HuH-7.5 (cell line): ENCODE results near the gene SERGEF.
"Not testable (repeated sequence)": the region's sequence is repeated elsewhere in the genome, so short reads cannot be mapped to it uniquely, and the experiment has no call there.

Experiments used
- DNase-seq: peaks from one replicate; pipeline ENCODE4 v3.0.0; 2011; ENCODE audit warnings: low spot score

Gene SERGEF

GRCh38 chr11:18000128-18000527 is 12.7 kb downstream of the SERGEF start:
- DNase-seq = not testable (repeated sequence)

DNA sequence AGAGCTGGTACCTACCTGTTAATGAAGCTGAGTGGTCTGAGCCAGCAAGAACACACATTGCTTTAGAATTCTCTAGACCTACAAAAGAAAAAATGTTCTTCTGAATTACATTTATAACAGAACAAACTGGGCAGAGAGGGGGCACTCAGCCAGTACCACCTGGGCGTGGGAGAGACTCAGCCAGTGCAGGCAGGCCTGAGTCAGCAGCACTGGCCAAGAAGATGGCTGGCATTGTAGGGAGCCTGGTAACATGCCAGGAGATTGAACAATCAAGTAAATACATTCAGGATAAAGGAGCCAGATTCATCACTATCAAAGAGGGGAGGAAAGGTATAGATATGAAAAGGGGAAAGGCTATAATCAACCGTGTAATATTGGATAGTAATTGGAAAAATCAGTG is 19.9 kb downstream of the SERGEF start:
- DNase-seq = no peak

GRCh38 chr11:17991783-17992433 is 20.9 kb downstream of the SERGEF start:
- DNase-seq = no peak

DNA sequence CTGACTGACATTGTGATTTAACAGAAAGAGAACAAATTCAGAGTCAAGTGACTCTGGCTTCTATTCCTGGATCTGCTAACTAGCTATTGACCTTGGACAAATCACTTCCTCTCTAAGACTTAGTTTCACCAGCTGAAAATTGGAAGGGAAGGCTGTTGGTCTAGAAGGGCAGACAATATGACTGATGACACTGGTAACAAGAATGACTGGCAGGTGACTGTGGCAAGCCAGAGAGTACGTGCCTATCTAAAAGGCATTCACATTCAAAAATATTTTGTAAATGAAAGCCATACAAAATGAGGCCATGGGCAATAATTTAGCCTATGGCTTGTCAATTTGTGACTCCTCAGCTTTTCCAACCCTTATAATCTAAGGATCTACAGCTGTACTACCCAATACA is 23.5 kb downstream of the SERGEF start:
- no peak for DNase-seq

DNA sequence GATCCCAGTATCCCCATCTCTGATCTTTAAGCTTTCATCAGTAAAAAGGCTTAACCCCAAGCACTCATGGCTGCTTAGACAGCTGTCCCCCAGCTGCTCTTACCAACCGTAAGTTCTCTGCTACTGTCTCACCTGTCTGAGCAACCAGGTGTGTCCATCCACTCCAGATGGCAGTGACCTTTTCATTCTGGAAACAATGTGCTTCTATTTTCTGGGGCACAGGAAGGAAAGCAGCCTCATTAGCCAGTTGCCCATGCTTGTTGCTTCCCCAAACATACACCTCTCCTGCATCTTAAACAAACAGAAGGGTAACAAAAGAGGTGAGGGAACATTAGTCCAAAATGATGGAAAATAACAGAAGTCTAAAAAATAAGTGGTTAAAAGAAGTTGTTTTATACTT is 24.4 kb downstream of the SERGEF start:
- no peak for DNase-seq

DNA sequence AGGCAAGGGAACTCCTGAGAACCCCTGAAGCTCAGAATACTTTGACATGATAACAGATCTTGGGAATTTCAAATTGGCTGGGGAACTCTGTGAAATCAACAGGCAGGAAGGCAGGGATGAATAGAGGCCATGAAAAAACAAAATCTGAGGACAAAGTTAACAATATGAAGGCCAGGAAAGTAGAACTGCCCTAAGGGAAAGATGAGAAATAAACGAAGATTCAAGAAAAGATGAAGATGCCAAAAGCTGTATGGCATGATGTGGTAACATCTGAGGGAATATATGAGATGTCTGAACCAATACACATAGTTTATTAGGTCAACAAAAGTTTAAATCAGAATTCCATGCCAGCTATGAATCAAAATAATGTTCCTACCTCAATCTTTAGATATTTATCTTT is 25.0 kb downstream of the SERGEF start:
- no peak for DNase-seq

GRCh38 chr11:17986711-17987220 is 26.1 kb downstream of the SERGEF start:
- DNase-seq = no peak

GRCh38 chr11:17986007-17986710 is 26.7 kb downstream of the SERGEF start:
- DNase-seq = no peak

DNA sequence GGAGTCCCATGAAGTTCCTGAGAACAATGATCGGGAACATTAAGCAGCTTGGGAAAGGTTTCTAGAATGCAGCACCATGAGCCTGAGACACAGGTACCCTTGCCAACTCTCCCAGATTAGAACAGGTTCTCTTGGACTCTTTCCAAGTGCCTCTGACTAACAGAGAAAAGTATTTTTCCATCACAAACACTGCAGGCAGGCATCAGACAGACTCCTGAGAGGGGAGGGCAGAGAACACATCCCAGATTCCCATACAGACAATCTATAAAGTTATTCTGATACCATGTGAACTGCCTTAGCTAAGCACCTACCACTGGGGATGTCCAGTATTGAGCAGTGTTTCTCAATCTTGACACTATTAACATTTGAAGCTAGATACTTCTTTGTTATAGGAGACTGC is 27.3 kb downstream of the SERGEF start:
- DNase-seq = no peak

- DNase-seq = no peak
Observed at GRCh38 chr11:17983569-17983968, 29.3 kb downstream of the SERGEF start.

DNA sequence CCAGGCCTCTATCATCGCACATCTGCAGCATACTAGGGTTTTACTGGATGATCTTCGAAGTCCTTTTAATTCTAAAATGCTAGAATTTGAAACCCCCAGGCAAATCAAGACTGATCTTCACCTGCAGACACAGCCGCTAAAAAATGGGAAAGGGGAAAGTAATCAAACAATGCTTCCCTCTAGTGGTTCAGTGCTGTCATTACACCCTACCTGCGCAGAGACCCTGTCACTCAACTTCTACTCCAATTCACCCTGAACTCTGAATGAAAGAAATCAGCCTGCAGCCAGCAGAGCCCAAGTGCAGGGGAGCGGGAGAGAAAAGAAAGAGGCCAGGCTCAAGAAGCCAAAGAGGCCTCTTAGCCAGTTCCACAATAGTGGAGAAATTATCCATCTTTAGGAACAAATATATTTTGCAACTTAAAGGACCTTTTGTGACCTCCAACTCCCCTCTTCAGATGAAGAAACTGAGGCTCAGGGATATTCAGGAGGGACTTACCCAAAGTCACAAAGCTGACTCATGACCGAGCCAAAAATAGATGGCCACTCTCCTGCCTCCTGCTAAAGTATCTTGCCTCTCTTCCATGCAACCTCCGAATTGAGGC is 33.0 kb downstream of the SERGEF start:
- DNase-seq = no peak

GRCh38 chr11:17978553-17979287 is 34.1 kb downstream of the SERGEF start:
- DNase-seq = peak; percentile 44

GRCh38 chr11:17976651-17977050 is 36.2 kb downstream of the SERGEF start:
- DNase-seq = no peak

- no peak for DNase-seq
Observed at GRCh38 chr11:17974246-17974645, 38.6 kb downstream of the SERGEF start.

DNA sequence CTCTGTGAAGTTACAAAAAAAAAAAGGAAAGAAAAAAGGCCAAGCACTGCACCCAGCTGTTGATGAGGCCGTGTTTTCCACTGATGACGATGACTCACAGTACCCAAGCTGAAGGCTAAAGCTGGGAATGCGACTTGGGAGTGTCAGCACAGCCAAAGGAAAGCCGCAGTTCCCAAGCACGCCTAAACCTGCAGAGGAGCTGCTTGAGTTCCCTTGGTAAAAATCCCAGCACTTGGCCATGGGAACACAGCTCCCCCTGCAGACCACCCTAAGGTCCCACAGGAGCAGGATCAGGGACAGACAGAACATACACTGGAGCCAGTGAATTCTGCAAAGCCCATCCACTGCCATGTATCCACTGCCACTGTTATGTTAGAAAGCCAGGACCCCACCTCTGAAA is 39.9 kb downstream of the SERGEF start:
- DNase-seq = no peak

DNA sequence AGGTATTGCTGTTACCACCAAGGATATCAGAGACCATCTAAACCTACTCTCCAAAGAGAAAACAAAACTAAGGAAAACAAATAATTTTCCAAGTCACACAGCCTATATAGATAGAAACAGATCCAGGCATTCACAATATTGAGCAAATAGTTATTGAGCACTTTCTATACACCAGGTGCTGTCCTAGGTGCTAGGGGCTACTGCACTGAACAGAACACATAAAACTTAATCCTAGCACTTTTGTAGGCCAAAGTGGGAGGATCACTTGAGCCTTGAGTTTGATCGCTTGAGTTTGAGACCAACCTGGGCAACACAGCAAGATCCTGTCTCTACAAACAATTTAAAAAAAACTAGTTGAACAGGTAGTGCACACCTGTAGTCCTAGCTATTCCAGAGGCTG is 44.6 kb downstream of the SERGEF start:
- no peak for DNase-seq

GRCh38 chr11:17967661-17968060 is 45.2 kb downstream of the SERGEF start:
- no peak for DNase-seq

DNA sequence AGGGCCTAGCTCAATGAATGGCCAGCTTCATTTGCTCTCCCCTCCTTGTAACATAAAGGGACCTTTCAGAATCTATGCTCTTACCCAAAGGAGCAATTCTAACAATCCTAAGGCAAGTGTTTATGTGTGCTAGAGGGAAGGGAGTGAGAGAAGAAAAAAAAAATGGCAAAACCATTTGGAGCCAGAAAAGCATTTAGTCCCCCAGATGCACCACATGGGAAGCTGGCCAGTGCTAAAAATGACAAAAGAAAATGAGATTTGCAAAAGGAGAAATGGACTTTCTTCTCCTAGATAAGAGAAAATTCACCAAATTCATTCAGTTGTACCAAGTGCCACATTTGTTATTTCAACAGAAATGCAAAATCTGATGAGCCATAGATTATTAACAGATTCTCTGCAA is 52.8 kb downstream of the SERGEF start:
- DNase-seq = no peak

GRCh38 chr11:17958446-17958845 is 54.4 kb downstream of the SERGEF start:
- no peak for DNase-seq

DNA sequence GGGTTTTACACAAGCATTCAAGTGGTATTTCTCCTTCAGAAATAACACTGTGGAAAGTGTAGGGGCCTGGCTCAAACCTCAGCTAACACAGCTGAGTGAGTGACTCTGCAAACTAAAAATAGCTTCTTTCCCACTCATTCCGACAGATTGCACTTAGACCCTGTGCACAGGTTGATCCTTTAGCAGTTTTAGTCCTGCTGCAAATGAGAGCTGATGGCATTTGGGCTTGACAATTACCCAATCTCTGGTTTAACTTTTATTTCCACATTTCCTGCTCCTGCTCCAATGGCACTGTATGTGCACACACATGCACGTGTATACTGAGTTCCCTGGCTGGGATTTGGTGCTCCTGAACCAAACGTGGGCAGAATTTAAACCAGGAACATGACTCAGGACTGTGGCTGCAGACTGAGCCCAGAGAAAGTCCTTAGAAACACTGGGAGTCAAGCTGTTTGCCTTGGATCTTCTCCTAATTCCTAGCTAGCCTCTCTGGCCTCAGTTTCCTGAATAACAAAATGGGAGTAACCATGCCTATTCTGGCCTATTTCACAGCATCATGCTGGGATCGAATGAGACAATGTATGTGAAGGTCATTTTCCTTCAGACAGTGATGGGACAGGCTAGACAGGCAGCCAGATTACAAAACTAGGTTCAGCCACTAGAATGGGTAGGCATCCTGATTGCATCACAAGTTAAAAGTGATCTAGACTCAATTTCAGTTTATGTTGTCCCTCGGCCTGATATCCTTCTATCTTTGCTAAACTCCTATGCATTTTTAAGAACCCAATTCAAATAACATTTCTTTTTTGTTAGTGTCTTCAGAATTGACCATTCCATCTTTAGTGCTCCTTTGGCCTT is 58.2 kb downstream of the SERGEF start:
- no peak for DNase-seq

GRCh38 chr11:17952487-17952886 is 60.4 kb downstream of the SERGEF start:
- DNase-seq = no peak
